Thoracic aorta (tissue), 2 donors: ENCODE data around the gene RAP1GAP2. TPM values are rescaled to one million over a fixed set of nuclear protein-coding genes. Genes with fewer than 3 reads are reported as not detected.

Experiments used
- ATAC-seq: fragments of 150-250 bp; one replicate; pipeline ENCODE4 v1.8.0; 2017; ENCODE audit warnings: low read depth; ENCODE audit not compliant: insufficient number of reproducible peaks, low FRiP score
- DNase-seq: peaks from one replicate; pipeline ENCODE4 v3.0.0-alpha.2; 2020; ENCODE audit warnings: low spot score
- H3K27ac ChIP-seq, 2 donors: fragments of 200-600 bp; sonication (generic); 1 replicate in 1 of 2; 2 replicates in 1 of 2; pipeline ENCODE4 v1.5.1; 2016; ENCODE audit warnings: mild to moderate bottlenecking in 2 of 2, moderate library complexity in 2 of 2
- H3K27me3 ChIP-seq: fragments of 200-600 bp; sonication (generic); replicated peaks from 2 replicates; pipeline ENCODE4 v1.6.0; 2016; ENCODE audit warnings: mild to moderate bottlenecking; ENCODE audit not compliant: insufficient read depth
- H3K36me3 ChIP-seq: fragments of 200-600 bp; sonication (generic); one replicate; pipeline ENCODE4 v1.5.1; 2016
- H3K4me1 ChIP-seq, 2 donors: fragments of 200-600 bp; sonication (generic); 1 replicate in 1 of 2; 2 replicates in 1 of 2; pipeline versions ENCODE4 v1.5.1 to v1.6.0; 2016; ENCODE audit warnings: low read depth in 2 of 2, mild to moderate bottlenecking in 1 of 2; ENCODE audit not compliant: control insufficient read depth in 1 of 2
- H3K4me3 ChIP-seq: fragments of 200-600 bp; sonication (generic); 2 replicates; pipeline ENCODE4 v1.5.1; 2016; ENCODE audit warnings: mild to moderate bottlenecking
- H3K9me3 ChIP-seq: fragments of 200-600 bp; sonication (generic); 2 replicates; pipeline ENCODE4 v1.5.1; 2016
- total RNA-seq, 2 donors: library from RNA; depleted of rRNA; stranded (reverse); fragments of >200 nt; gene quantifications; one replicate each; pipeline versions ENCODE4 v1.1.0 to v1.2.3, GENCODE V29; 2016
- TF ChIP-seq, protein P1 (sequence below): fragments of 200-600 bp; sonication (generic); IDR thresholded peaks from one replicate; pipeline ENCODE4 v1.5.1; 2019; ENCODE audit warnings: antibody characterized with exemption

The RAP1GAP2 gene
- total RNA-seq, 2 donors from 2014 or later: 10.0 to 12.4 TPM

- no peaks in the 10 kb centered on the region for H3K27me3 ChIP-seq
- H3K27ac ChIP-seq: no peak overlapping the region
- TF ChIP-seq, protein P1, sequence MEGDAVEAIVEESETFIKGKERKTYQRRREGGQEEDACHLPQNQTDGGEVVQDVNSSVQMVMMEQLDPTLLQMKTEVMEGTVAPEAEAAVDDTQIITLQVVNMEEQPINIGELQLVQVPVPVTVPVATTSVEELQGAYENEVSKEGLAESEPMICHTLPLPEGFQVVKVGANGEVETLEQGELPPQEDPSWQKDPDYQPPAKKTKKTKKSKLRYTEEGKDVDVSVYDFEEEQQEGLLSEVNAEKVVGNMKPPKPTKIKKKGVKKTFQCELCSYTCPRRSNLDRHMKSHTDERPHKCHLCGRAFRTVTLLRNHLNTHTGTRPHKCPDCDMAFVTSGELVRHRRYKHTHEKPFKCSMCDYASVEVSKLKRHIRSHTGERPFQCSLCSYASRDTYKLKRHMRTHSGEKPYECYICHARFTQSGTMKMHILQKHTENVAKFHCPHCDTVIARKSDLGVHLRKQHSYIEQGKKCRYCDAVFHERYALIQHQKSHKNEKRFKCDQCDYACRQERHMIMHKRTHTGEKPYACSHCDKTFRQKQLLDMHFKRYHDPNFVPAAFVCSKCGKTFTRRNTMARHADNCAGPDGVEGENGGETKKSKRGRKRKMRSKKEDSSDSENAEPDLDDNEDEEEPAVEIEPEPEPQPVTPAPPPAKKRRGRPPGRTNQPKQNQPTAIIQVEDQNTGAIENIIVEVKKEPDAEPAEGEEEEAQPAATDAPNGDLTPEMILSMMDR: no peak
- no peaks in the 10 kb centered on the region for H3K9me3 ChIP-seq
- no peak overlapping the region for H3K4me3 ChIP-seq
- no peak for DNase-seq
- no peaks in the 10 kb centered on the region for H3K4me1 ChIP-seq
- no peaks in the 10 kb centered on the region for H3K36me3 ChIP-seq
- no peak for ATAC-seq
Measured at GRCh38 chr17:2894782-2895181, 98.5 kb downstream of the RAP1GAP2 start.

DNA sequence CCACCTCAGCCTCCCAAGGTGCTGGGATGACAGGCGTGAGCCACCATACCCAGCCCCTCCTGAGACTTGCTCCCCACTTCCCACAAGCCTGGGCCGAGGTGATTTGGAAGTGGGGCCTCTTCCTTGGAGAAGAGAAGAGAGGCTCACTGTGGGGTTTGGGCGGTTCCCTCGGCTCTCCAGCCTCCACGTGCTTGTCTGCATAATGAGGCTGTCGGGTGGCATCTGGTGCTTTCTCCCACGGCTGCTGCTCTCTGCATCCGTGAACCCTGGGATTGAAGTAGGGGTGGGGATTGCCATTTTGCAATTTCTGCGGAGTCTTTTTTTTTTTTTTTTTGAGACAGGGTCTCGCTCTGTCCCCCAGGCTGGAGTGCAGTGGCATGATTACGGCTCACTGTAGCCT, 101.4 kb downstream of the RAP1GAP2 start:
- H3K27ac ChIP-seq: no peak overlapping the region
- H3K4me3 ChIP-seq: no peak overlapping the region
- H3K4me1 ChIP-seq: no peaks in the 10 kb centered on the region
- TF ChIP-seq, protein P1: no peak
- no peaks in the 10 kb centered on the region for H3K9me3 ChIP-seq
- DNase-seq (no peak), ATAC-seq (no peak)
- H3K36me3 ChIP-seq: no peaks in the 10 kb centered on the region
- no peaks in the 10 kb centered on the region for H3K27me3 ChIP-seq

GRCh38 chr17:2898255-2898926, 102.2 kb downstream of the RAP1GAP2 start:
- no peak for DNase-seq
- no peaks in the 10 kb centered on the region for H3K36me3 ChIP-seq
- no peak overlapping the region for H3K4me3 ChIP-seq
- H3K27ac ChIP-seq: no peak overlapping the region
- no peaks in the 10 kb centered on the region for H3K4me1 ChIP-seq
- H3K27me3 ChIP-seq: no peaks in the 10 kb centered on the region
- no peaks in the 10 kb centered on the region for H3K9me3 ChIP-seq
- TF ChIP-seq, protein P1: no peak
- no peak for ATAC-seq

GRCh38 chr17:2899906-2900305, 103.7 kb downstream of the RAP1GAP2 start:
- ATAC-seq: no peak
- H3K27ac ChIP-seq: no peak overlapping the region

DNA sequence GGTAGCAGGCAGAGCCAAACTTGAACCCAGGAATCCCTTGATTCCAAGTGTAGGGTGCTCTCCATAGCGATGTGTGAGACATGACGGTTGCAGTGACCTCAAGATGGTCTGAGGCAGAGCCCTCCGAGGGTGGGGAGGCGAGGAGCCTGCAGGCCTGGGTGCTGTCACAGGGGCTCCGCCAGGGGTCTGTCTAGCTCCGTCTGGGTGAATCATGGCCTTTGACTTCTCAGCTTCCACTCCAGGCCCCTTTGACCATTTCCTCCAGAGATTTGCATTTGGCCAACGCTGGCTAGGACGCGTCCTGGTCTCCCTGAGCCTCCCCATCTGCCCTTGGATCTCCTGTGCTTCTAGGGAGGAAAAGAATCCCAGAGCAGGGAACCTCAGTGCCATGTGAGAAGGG, 104.6 kb downstream of the RAP1GAP2 start:
- ATAC-seq (no peak), DNase-seq (no peak)
- TF ChIP-seq, protein P1: no peak
- no peak overlapping the region for H3K4me3 ChIP-seq
- H3K4me1 ChIP-seq: no peaks in the 10 kb centered on the region
- no peaks in the 10 kb centered on the region for H3K36me3 ChIP-seq
- no peak overlapping the region for H3K27ac ChIP-seq
- no peaks in the 10 kb centered on the region for H3K27me3 ChIP-seq
- no peaks in the 10 kb centered on the region for H3K9me3 ChIP-seq

More at GRCh38 chr17:2899906-2900305, 103.7 kb downstream of the RAP1GAP2 start:
- no peaks in the 10 kb centered on the region for H3K9me3 ChIP-seq
- no peaks in the 10 kb centered on the region for H3K36me3 ChIP-seq
- TF ChIP-seq, protein P1: no peak
- DNase-seq: no peak
- no peak overlapping the region for H3K4me3 ChIP-seq
- H3K27me3 ChIP-seq: no peaks in the 10 kb centered on the region
- no peaks in the 10 kb centered on the region for H3K4me1 ChIP-seq
